OCI-LY3 (cell line): ENCODE results near the gene GLRX2.

Source experiments
- H2AFZ ChIP-seq: fragments of 200-600, 300-600 bp; shearing (Covaris generic); 2 replicates; pipeline ENCODE4 v1.6.0; 2014; ENCODE audit warnings: antibody characterized with exemption, low read depth, low read length
- H3K27ac ChIP-seq: fragments of 200-600, 300-600 bp; sonication (generic); 2 replicates; pipeline ENCODE4 v1.5.1; 2014; ENCODE audit warnings: mild to moderate bottlenecking, low read length, moderate library complexity, mixed read lengths
- H3K27me3 ChIP-seq: fragments of 200-600, 300-600 bp; sonication (generic); 2 replicates; pipeline ENCODE4 v1.6.1; 2014; ENCODE audit warnings: low read depth, low read length, mixed read lengths
- H3K36me3 ChIP-seq: fragments of 200-600, 300-600 bp; sonication (generic); replicated peaks from 2 replicates; pipeline ENCODE3; 2014; ENCODE audit warnings: low read depth, low read length, mixed read lengths
- H3K4me1 ChIP-seq: fragments of 300-600, 200-600 bp; sonication (generic); 2 replicates; pipeline ENCODE4 v1.6.1; 2014; ENCODE audit warnings: low read length, mixed read lengths
- H3K4me2 ChIP-seq: fragments of 200-600, 300-600 bp; sonication (generic); 2 replicates; pipeline ENCODE4 v1.6.1; 2014; ENCODE audit warnings: low read length, mixed read lengths
- H3K4me3 ChIP-seq: fragments of 300-600, 200-600 bp; sonication (generic); 2 replicates; pipeline ENCODE4 v1.5.1; 2014; ENCODE audit warnings: antibody characterized with exemption, mild to moderate bottlenecking, low read length, moderate library complexity
- H3K79me2 ChIP-seq: fragments of 300-600, 200-600 bp; shearing (Covaris generic); 2 replicates; pipeline ENCODE4 v1.6.1; 2014; ENCODE audit warnings: mild to moderate bottlenecking, low read length, mixed read lengths
- H3K9ac ChIP-seq: fragments of 300-600, 200-600 bp; shearing (Covaris generic); 2 replicates; pipeline ENCODE4 v1.6.0; 2014; ENCODE audit warnings: mild to moderate bottlenecking, low read length, moderate library complexity
- H3K9me3 ChIP-seq: fragments of 200-600, 300-600 bp; shearing (Covaris generic); 2 replicates; pipeline ENCODE4 v1.6.1; 2014; ENCODE audit warnings: low read length, mixed read lengths; ENCODE audit not compliant: insufficient read depth
- H4K20me1 ChIP-seq: fragments of 200-600, 300-600 bp; sonication (generic); 2 replicates; pipeline ENCODE4 v1.6.1; 2016; ENCODE audit warnings: low read length, mixed read lengths; ENCODE audit not compliant: insufficient read depth
- EZH2phosphoT487 ChIP-seq: fragments of 200-600 bp; shearing (Covaris generic); IDR thresholded peaks from 2 replicates; pipeline ENCODE4 v1.6.1; 2018; ENCODE audit warnings: antibody characterized with exemption, mixed run types, low read depth
- TF ChIP-seq, protein P1 (sequence below): fragments of 200-600, 300-600 bp; sonication (generic); IDR thresholded peaks from 2 replicates; pipeline ENCODE4 v1.5.1; 2014; ENCODE audit warnings: antibody characterized with exemption, low read length, low read depth

Gene GLRX2

GRCh38 chr1:193094112-193094511 is 11.1 kb downstream of the GLRX2 start:
- no peaks in the 10 kb centered on the region for H4K20me1 ChIP-seq
- TF ChIP-seq, protein P1, sequence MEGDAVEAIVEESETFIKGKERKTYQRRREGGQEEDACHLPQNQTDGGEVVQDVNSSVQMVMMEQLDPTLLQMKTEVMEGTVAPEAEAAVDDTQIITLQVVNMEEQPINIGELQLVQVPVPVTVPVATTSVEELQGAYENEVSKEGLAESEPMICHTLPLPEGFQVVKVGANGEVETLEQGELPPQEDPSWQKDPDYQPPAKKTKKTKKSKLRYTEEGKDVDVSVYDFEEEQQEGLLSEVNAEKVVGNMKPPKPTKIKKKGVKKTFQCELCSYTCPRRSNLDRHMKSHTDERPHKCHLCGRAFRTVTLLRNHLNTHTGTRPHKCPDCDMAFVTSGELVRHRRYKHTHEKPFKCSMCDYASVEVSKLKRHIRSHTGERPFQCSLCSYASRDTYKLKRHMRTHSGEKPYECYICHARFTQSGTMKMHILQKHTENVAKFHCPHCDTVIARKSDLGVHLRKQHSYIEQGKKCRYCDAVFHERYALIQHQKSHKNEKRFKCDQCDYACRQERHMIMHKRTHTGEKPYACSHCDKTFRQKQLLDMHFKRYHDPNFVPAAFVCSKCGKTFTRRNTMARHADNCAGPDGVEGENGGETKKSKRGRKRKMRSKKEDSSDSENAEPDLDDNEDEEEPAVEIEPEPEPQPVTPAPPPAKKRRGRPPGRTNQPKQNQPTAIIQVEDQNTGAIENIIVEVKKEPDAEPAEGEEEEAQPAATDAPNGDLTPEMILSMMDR = no peak
- no peak for TF ChIP-seq EZH2phosphoT487
- H3K79me2 ChIP-seq = no peaks in the 10 kb centered on the region
- no peak overlapping the region for H3K4me2 ChIP-seq
- no peaks in the 10 kb centered on the region for H3K27me3 ChIP-seq
- no peaks in the 10 kb centered on the region for H3K4me1 ChIP-seq
- no peaks in the 10 kb centered on the region for H3K9me3 ChIP-seq
- H3K4me3 ChIP-seq = no peak overlapping the region
- H3K9ac ChIP-seq = no peak overlapping the region
- H3K36me3 ChIP-seq = peaks cover 26% of the 10 kb centered on the region
- H3K27ac ChIP-seq = no peak overlapping the region
- H2AFZ ChIP-seq = no peak overlapping the region

DNA sequence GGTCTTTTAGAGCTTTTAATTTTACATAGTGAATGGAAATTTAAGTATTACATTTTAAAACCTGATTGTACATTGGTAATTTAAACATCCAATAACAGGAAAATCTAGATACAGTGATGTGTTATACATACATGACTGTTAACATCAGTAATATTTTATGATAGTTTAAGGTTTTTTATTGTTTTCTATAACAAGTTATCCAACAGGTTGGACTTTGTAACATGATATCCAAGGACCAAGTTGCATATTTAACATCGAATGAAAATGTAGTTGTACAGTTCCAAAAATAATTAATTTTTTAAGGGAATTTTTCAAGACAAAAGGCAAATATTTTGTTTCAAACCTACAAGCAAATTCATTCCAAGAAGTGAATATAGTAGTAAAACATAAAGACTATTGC is 14.3 kb downstream of the GLRX2 start:
- no peak overlapping the region for H3K4me2 ChIP-seq
- H3K9ac ChIP-seq = no peak overlapping the region
- H2AFZ ChIP-seq = no peak overlapping the region
- no peaks in the 10 kb centered on the region for H3K79me2 ChIP-seq
- H3K4me1 ChIP-seq = no peaks in the 10 kb centered on the region
- peaks cover 18% of the 10 kb centered on the region for H3K36me3 ChIP-seq
- no peak for TF ChIP-seq EZH2phosphoT487
- TF ChIP-seq, protein P1 = no peak
- H3K27ac ChIP-seq = no peak overlapping the region
- no peaks in the 10 kb centered on the region for H3K9me3 ChIP-seq
- H3K4me3 ChIP-seq = no peak overlapping the region
- H4K20me1 ChIP-seq = no peaks in the 10 kb centered on the region
- H3K27me3 ChIP-seq = no peaks in the 10 kb centered on the region

- Histone ChIP-seq H3K36me3 (peaks cover 29% of the 10 kb centered on the region), H3K27me3 (no peaks in the 10 kb centered on the region), H2AFZ (no peak overlapping the region), H3K79me2 (no peaks in the 10 kb centered on the region), H3K4me3 (no peak overlapping the region), H3K9me3 (no peaks in the 10 kb centered on the region), H4K20me1 (no peaks in the 10 kb centered on the region), H3K4me2 (no peak overlapping the region), H3K4me1 (peaks cover 23% of the 10 kb centered on the region), H3K9ac (no peak overlapping the region), H3K27ac (no peak overlapping the region)
- no peak for TF ChIP-seq EZH2phosphoT487
- TF ChIP-seq, protein P1 = no peak
Observed at GRCh38 chr1:193087893-193088292, 17.3 kb downstream of the GLRX2 start.

- TF ChIP-seq EZH2phosphoT487 = no peak
- TF ChIP-seq, protein P1 = no peak
- no peaks in the 10 kb centered on the region for H4K20me1 ChIP-seq
- H3K27me3 ChIP-seq = no peaks in the 10 kb centered on the region
- H3K27ac ChIP-seq = no peak overlapping the region
- H3K9me3 ChIP-seq = no peaks in the 10 kb centered on the region; the same call in 1 of the 2 replicates
- H3K36me3 ChIP-seq = peaks cover 37% of the 10 kb centered on the region
- no peaks in the 10 kb centered on the region for H3K79me2 ChIP-seq
- peaks cover 27% of the 10 kb centered on the region for H3K4me1 ChIP-seq
- no peak overlapping the region for H3K9ac ChIP-seq
- H3K4me3 ChIP-seq = no peak overlapping the region
- no peak overlapping the region for H3K4me2 ChIP-seq
- no peak overlapping the region for H2AFZ ChIP-seq
Observed at GRCh38 chr1:193086342-193086741, 18.9 kb downstream of the GLRX2 start.
